HG03064 (cell line): Measurements from ENCODE around the gene CCKAR.
"Not testable (repeated sequence)": the region's sequence is repeated elsewhere in the genome, so short reads cannot be mapped to it uniquely, and the experiment has no call there.

Experiments
- ATAC-seq: cut with Tn5 transposase; IDR thresholded peaks from one replicate; pipeline ENCODE4 v1.9.1; 2021; ENCODE audit warnings: low read depth; ENCODE audit not compliant: unreplicated experiment

CCKAR gene

GRCh38 chr4:26490111-26490959 is at the start of gene CCKAR:
CCKAR (minus strand) TSS chr4:26490484; CDS start chr4:26490267, 217 bp downstream.
- no peak for ATAC-seq

GRCh38 chr4:26533685-26534084 is 43.4 kb upstream of the CCKAR start:
- ATAC-seq: no peak

- no peak for ATAC-seq
These were observed 41.3 kb upstream of the CCKAR start for GRCh38 chr4:26531491-26532116.

GRCh38 chr4:26530099-26530498 is 39.8 kb upstream of the CCKAR start:
- no peak for ATAC-seq

- no peak for ATAC-seq
These were observed 39.2 kb upstream of the CCKAR start for GRCh38 chr4:26529479-26529878.

- ATAC-seq: no peak
These were observed 35.5 kb upstream of the CCKAR start for GRCh38 chr4:26525771-26526150.

- no peak for ATAC-seq
These were observed 35.0 kb upstream of the CCKAR start for GRCh38 chr4:26525136-26525770.

GRCh38 chr4:26524011-26524410 is 33.7 kb upstream of the CCKAR start:
- no peak for ATAC-seq

- ATAC-seq: no peak
These were observed 32.2 kb upstream of the CCKAR start for GRCh38 chr4:26522478-26522877.

- no peak for ATAC-seq
These were observed 30.6 kb upstream of the CCKAR start for GRCh38 chr4:26520728-26521450.

GRCh38 chr4:26515936-26516335 is 25.7 kb upstream of the CCKAR start:
- no peak for ATAC-seq

- no peak for ATAC-seq
These were observed 20.2 kb upstream of the CCKAR start for GRCh38 chr4:26510334-26510964.

GRCh38 chr4:26509681-26510333 is 19.5 kb upstream of the CCKAR start:
- no peak for ATAC-seq

GRCh38 chr4:26507286-26507685 is 17.0 kb upstream of the CCKAR start:
- ATAC-seq: no peak

GRCh38 chr4:26503844-26504243 is 13.6 kb upstream of the CCKAR start:
- no peak for ATAC-seq

GRCh38 chr4:26503427-26503826 is 13.1 kb upstream of the CCKAR start:
- no peak for ATAC-seq

GRCh38 chr4:26500565-26500999 is 10.3 kb upstream of the CCKAR start:
- not testable (repeated sequence) for ATAC-seq

GRCh38 chr4:26496207-26496783 is 6.0 kb upstream of the CCKAR start:
- no peak for ATAC-seq

- no peak for ATAC-seq
These were observed 3.2 kb upstream of the CCKAR start for GRCh38 chr4:26493461-26493860.
